Sciatic nerve (tissue), 2 donors: ENCODE measurements around the gene EVPL. TPM values are rescaled to one million over a fixed set of nuclear protein-coding genes. Genes with fewer than 3 reads are reported as not detected.

ENCODE experiments used
- ATAC-seq: fragments of 200-7000 bp; cut with Tn5 transposase; one replicate; pipeline ENCODE4 v1.9.1; 2020; ENCODE audit warnings: mild to moderate bottlenecking, moderate library complexity
- DNase-seq: peaks from one replicate; pipeline ENCODE4 v3.0.0-alpha.2; 2020; ENCODE audit warnings: low spot score
- intact Hi-C: fragments of 100-400 bp; cut with DNase I; formaldehyde crosslinking; loops from one replicate; pipeline ENCODE4 v1.14.2; 2022
- total RNA-seq: library from RNA; stranded (reverse); fragmentation: NEBNext Ultra II Directional; extraction: Animal tissue kit (Norgen Biotek cat#: 25700); gene quantifications from one replicate; pipeline ENCODE4 v1.2.1, GENCODE V29; 2021
- donor health status: DM: no; HTN: no; CAD: no.
- donor health status: DM: no; HTN: no; CAD: no.

Gene EVPL
- total RNA-seq, 1 donor from 2014 or later = 1.2 TPM

DNA sequence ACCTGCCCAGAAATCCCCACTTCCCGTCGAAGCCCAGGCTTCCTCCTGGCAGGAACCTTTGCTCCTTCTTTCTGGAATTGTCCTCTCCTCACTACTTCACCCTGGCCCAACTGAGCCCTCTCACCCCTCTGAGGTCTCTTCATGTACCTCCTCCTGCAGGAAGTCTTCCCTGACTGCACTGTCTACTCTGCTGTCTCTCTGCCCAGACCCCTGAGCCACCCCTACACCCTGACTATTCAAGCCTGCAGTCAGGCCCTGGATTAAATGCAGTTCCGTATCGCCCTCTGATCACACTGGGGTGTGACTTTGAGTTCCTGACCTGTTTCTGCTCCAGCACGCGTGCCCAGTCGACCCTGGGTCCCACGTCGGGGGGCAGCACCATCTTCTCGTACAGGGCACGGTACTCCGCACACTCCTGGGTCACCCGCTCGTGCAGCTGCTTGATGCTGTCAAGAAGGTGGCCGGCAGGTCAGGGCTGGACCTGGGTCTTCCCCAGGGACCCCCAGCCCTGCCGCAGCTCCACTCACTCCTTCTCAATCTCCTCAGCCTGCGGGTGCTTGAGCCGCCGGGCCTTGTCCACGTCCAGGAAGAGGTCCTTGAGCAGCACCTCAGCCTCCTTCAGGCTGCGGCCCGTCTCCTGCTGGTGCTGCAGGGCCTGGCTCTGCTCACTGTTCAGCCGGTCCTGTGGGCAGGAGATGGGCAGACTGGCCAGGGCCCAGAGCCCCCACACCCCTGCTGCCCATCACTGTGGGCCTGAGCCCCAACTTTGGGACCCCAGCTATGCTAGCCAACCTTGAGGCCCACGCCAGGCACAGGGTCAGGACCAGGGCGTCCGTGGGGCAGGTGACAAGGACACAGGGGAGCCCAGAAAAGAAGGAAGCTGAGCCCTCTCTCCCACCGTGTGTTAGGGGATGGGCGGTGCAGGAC lies 3.9 kb downstream of the EVPL start:
- DNase-seq (no peak), ATAC-seq (no peak)
- intact Hi-C loops = no loop called here

DNA sequence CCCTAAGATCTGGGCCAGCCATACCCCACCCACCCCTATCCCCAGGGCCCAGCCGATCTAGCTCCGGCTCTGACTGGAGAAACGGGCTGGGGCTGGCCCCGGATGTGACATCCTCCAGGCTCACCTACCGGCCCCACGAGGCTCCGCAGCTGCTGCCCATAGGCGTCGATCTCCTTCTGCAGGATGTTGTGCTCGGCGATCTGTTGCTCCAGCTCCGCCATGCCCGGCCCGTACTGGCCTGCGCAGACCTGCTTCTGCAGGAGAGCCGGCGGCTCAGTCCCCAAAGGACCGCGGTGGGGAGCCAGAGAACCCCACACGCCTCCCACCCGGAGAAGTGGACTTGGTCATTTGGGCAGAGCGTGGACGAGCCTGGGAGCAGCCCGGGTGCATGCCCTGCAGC lies 4.8 kb downstream of the EVPL start:
- intact Hi-C loops = no loop called here
- ATAC-seq (no peak), DNase-seq (no peak)

DNA sequence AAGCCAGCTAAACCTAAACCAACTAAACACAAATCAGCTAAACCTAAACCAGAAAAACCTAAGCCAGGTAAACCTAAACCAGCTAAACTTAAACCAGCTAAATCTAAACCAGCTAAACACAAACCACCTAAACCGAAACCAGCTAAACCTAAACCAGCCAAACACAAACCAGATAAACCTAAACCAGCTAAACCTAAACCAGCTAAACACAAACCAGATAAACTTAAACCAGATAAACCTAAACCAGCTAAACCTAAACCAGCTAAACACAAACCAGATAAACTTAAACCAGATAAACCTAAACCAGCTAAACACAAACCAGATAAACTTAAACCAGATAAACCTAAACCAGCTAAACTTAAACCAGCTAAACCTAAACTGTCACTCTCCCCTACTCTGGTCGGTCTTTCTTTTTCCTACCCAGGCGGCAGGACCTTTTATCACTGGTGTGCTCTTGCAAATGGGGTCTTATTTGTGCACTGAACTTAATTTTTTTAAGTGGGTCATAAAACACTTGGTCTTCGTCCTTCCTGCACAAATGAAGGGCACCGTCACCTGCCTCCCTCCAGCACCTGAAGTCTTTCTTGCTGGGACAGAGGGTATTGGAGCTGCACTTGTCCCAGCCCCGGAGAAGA lies 7.2 kb downstream of the EVPL start:
- intact Hi-C loops = no loop called here
- ATAC-seq (no peak), DNase-seq (no peak)

DNA sequence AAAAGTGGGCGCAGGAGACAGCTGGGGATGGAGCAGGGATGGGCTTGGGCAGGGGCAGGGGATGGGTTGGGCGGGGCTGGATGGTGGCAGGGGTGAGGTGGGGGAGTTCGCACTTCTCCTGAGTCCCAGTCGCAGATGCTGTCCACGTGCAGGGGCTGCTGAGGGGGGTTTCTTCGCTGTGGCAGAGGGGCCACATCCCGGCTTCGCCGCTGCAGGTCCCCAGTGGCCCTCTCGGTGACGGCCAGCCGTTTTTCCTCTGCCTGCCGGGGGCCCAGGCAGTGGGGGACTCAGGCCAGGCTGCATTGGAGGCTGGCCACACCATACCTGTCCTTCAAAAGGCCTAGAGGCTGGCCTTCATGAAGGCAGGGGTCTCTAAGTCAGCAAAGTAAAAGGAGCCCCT lies 8.3 kb downstream of the EVPL start:
- ATAC-seq (no peak), DNase-seq (no peak)
- intact Hi-C loops = no loop called here

DNA sequence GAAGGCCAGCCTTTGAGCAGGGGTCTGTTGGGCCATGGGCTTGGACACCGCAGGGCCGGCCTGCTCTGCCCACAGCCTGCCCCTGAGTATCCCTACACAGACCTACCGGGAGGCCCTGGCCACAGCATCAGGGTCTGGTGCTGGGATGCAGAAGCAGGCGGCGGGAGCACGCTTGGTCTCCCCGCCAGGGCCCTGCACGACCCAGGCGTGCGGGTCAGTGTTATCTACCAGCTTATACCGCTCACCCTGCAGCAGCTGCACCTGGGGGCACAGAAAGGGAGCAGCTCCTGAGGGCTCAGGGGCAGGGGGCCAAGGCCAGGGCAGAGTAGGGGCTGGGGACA lies 8.8 kb downstream of the EVPL start:
- DNase-seq (no peak), ATAC-seq (no peak)
- intact Hi-C loops = no loop called here

DNA sequence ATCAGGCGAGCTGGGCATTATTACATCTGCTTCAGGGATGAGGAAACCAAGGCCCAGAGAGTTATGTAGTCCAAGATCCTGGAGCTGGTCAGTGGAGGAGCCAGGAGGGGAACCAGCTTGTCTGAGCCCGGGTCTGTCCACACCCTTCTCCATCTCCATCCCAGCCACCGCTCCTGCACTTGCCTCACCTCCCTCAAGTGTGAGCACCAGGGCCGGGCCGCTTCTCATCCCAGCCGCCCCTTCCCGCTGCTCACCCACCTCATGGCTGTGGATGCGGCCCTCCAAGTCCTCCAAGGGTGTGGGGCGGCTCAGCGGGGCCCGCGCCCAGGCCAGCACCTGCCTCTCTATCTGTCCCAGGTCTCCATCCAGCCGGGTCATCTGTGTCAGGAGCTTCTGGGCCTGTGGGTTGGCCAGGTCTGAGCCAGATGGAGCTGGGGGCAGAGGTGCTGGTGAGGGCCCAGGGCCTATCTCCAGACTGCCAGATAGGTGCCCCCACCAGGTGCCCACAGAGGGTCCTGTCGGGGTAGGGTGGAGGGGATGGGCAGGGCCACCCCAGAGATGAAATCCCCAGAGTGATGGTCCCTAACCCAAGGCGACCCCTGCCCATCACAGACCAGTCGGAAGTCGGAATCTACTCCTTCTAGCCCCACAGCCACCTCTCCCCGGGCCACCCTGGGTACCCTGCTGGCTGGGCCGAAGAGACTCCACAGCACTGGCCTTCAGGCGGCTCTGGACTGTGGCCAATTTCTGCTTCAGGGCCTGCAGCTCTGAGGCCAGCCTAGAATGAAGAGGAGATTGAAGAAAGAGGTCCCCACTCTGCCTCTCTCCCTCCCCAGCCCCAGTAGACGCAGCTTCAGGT lies 9.4 kb downstream of the EVPL start:
- no peak for DNase-seq
- intact Hi-C loops = no loop called here
- no peak for ATAC-seq

DNA sequence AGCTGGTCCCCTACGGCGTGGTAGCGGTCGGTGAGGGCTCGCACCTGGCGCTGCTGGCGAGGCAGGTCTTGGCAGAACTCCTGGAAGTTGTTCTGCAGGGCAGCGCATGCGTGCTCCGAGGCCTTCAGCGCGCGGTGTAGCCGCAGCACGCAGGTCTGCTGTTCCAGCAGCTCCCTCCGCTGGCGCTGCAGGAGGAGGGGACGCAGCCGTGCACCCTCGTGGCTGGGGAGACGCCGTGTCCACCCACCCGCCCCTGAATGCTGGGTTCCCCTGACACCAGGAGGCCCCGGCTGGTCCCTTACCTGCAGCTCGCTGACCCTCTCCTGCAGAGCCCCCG lies 12.2 kb downstream of the EVPL start:
- peak; percentile 47 for DNase-seq
- ATAC-seq = no peak
- intact Hi-C loops = no loop called here

DNA sequence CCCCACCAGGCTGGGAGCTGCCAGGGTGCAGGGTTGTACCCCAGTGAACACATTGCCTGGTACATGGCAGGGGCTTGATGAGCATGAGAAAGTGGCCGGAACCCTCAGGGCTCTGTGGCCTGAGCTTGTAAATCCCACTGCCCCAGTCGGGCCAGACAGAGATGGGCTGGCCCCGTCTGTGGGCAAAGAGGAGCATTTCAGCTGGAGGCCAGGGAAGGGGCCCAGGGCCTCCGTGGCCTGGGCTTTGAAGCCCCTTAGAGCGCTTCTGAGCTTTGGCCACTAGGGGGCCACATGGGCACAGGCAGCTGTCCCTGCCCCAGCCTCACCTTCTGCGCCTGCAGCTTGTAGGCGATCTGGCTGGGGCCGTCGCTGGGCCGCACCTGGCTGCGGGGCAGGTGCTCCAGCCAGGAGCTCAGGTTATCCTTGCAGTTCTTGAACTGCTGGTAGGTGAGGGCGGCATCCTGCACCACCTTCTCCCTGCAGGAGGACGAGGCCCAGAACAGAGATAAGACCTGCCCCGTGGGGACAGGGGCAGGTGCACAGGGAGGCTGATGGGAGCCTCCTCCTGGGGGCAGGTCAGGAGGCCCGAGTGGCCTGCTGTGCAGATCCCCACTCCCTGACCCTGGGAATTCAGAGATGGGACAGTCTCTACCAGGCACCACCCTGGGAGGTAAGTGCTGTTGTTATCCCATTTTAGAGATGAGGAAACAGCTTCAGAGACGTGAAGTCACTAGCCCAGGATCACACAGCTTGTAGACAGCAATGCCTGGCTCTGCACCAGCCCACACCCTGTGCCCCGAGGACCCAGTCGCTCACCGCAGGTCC lies 12.8 kb downstream of the EVPL start:
- DNase-seq (peak; percentile 83), ATAC-seq (peak; percentile 86)
- intact Hi-C loops = no loop called here

DNA sequence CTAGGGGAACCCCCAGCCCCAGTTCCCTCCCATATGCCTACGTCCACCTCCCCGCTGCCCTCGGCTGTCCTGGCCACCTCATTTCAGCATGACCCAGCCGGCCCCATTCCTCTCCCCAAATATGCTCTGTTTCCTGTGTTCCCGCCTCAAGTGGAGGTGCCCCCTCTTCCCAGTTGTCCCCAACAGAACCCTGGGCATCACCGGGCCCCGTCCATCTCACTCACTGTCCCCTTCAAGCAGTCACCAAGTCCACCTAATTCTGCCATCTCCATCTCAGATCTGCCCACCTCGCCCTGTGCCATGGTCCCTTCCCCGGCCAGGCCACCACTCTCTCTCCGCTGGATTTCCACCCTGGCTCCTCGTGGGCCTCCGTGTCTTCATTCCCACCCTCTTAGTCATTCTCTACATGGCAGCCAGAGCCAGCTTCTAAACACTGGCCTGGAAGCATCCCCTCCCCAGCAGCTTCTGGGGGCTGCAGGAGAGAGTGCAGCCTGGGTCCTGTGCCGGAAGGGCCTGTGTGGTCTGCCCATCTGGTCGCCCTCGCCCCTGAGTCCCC lies 13.7 kb downstream of the EVPL start:
- no peak for ATAC-seq
- intact Hi-C loops = no loop called here
- peak; percentile 55 for DNase-seq

DNA sequence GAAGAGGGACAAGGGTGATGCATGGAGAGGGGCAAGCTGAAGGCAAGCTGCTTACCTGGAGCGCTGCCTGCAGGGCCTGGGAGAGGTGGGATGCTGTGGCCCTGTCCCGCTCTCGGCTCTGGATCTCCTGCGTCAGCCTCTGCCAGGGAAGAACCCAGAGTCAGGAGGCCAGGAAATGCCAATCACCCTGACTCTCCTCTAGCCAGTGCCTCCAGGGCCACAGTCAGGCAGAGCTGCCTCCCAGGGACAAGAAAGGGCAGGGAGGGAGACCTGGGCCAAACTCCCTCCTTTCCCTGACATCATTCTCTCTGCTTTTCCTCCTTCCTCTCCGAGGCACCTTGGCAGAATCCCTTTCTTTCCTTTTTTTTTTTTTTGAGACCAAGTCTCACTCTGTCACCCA lies 15.2 kb downstream of the EVPL start:
- ATAC-seq (no peak), DNase-seq (peak; percentile 34)
- intact Hi-C loops = no loop called here

DNA sequence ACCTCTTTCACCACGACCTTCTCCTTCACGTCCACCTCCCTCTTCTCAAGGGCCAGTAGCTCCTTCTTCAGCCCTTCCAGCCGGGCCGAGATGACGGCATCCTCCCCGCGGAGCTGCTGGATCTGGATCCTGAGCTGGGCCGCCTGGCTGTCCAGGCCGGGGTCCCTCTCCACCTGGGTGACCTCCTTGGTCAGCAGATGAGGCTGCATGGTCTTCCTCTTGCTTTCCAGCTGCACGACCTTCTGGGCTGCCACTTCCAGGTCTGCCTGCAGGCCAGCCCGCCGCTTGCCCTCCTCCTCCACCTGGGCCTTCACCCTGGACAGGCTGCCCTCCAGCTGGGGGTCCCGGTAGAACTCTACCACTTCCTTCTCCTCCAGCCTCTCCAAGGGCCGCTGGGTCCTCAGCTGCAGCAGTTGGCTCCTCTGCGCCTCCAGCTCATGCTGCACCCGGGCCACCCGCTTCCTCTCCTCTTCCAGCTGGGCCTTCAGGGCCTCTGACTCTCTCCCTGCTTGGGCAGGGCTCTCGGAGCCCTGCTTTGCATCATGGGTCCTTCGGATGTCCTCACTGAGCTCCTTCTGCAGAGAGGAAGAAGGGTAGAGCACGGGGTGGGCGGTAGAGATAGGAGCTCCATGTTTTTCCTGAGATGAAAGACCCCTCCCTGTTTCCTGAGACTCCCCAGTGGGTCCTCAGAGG lies 17.0 kb downstream of the EVPL start:
- ATAC-seq (no peak), DNase-seq (peak; percentile 47)
- intact Hi-C loops = loop anchor here (5.0 kb wide), 1 partner anchor 103 kb away; no protein-coding TSS in a partner anchor

DNA sequence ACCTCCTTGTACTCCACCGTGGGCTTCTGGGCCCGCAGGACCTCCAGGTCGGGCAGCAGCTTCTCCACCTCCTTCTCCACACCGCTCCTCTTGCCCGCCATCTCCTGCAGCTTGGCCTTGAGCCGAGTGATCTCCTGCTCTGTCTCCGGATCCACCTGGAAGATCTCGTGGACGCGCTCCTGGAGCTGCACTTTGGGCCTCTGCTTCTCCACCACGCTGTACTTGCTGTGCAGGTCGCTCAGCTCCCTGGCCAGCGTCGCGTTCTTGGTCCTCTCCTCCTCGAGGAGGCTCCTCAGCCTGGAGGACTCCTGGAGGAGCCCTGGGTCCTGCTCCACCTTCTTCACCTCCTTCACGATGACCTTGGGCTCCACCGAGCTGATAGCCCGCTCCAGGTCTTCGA lies 17.7 kb downstream of the EVPL start:
- DNase-seq (peak; percentile 55), ATAC-seq (no peak)
- intact Hi-C loops = loop anchor here (5.0 kb wide), 1 partner anchor 102 kb away; no protein-coding TSS in a partner anchor

DNA sequence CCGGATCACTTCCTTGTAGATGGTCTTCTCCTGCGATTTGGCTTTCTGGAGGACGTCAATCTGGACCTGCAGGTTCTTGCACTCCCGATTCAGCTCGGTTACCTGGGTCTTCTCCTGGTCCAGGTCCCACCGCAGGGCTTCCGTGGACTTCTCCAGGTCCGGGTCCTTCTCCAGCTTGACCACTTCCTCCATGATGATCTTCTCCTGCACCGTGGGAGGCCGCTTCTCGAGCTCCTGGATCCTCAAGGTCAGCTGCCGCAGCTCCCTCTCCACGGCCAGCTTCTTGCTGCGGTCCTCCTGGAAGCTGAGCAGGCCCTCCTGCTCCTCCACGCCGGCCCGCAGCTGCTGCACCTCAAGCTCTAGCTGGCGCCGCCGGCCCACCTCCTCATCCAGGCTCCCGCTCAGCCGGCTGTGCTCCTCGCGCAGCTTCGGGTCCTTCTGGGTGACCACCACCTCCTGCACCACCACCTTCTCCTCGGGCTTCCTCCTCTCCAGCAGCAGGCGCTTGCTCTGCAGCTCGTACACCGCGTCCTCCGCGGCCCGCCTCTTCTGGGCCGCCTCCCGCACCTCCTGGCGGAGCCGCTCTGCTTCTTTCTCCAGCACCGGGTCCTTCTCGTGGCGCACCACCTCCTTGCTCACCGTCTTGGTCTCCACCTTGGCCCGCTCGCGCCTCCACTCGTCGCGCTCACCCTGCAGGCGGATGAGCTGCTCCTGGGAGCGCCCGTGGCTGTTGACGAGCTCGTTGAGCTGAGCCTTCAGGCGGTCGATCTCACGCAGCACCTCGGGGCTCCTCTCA lies 18.3 kb downstream of the EVPL start:
- intact Hi-C loops = loop anchor here (5.0 kb wide), 1 partner anchor 102 kb away; no protein-coding TSS in a partner anchor
- DNase-seq (peak; percentile 51), ATAC-seq (no peak)

DNA sequence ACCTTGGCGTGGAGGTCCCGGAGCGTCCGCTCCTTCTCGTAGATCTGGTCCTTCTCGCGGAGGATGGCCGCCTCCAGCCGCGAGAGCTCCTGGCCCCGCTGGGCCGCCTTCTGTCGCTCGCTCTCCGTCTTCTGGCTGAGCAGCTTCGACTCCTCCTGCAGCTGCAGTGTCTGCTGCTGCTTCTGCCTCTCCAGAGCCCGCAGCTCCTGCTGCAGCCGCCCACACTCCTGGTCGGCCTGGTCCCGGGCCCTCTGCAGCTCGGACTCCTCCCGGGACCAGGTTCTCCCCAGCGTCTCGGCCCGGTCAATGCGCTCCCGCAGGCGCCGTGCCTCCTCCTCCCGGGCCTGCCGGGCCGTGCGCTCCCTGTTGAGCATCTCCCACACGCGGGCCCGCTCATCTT lies 18.9 kb downstream of the EVPL start:
- DNase-seq (peak; percentile 45), ATAC-seq (no peak)
- intact Hi-C loops = loop anchor here (5.0 kb wide), 1 partner anchor 101 kb away; no protein-coding TSS in a partner anchor

DNA sequence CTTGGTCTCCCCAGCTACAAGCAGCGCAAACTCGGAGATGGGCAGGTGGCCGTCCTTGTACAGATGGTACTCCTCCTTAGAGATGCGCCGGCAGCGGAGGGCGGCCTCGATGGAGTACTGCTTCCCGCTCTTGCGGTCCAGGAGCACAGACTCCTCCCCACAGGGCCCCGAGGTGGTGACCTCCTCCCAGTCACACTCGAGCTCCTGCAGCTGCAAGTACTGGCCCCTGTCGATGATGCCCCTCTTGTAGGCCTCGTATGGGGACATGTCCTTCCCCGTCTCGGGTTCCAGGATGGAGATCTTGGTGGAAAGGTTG lies 19.3 kb downstream of the EVPL start:
- ATAC-seq (no peak), DNase-seq (peak; percentile 57)
- intact Hi-C loops = loop anchor here (5.0 kb wide), 1 partner anchor 101 kb away; no protein-coding TSS in a partner anchor

DNA sequence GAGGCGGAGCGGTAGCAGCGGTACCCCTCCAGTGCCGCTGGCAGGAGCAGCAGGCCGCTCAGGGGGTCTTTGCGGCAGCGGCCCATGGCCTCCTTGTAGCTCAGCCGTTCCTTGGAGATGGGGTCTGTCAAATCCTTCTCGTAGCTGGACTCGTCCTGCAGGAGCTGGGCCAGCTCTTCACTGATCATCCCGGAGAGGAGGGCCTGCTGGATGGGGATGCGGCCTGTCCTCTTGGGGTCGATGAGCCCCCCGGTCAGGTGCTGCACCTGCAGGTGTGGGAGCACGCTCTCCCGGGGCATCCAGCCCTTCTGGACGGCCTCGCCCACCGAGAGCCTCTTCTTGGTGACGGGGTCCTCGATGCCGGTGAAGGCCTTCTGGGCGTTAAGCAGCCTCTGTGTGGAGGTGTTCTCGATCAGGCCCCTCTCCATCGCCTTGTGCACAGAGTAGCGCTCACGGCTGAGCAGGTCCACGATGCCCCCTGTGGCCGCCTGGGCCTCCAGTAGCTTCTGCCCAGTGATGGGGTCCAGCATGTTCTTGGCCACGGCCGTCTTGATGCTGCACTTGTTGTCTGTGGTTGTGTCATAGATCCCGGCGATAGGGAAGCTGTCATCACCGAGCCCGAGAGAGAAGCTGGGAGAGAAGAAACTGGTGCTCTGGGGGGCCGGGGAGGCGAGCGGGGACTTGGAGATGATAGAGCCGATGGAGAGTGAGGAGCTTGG lies 19.8 kb downstream of the EVPL start:
- no peak for DNase-seq
- intact Hi-C loops = loop anchor here (5.0 kb wide), 1 partner anchor 100 kb away; no protein-coding TSS in a partner anchor
- no peak for ATAC-seq
